Vagina (tissue), 2 donors: Measurements from ENCODE around the gene PTGDS. TPM values are rescaled to one million over a fixed set of nuclear protein-coding genes. Genes with fewer than 3 reads are reported as not detected.

Source experiments
- DNase-seq, 2 donors: peaks; one replicate each; pipeline ENCODE4 v3.0.0-alpha.2; 2017; ENCODE audit errors: extremely low spot score in 2 of 2
- H3K27ac ChIP-seq: fragments of 200-600 bp; sonication (generic); one replicate; pipeline ENCODE4 v1.5.1; 2019
- H3K27me3 ChIP-seq: fragments of 200-600 bp; sonication (generic); one replicate; pipeline ENCODE4 v1.5.1; 2019
- H3K36me3 ChIP-seq, 2 donors: fragments of 200-600 bp; sonication (generic); one replicate each; pipeline ENCODE4 v1.5.1; 2017 to 2019
- H3K4me1 ChIP-seq: fragments of 200-600 bp; sonication (generic); one replicate; pipeline ENCODE4 v1.5.1; 2019
- H3K4me3 ChIP-seq, 2 donors: fragments of 200-600 bp; sonication (generic); 1 replicate in 1 of 2; 2 replicates in 1 of 2; pipeline ENCODE4 v1.5.1; 2016 to 2019
- H3K9me3 ChIP-seq: fragments of 200-600 bp; sonication (generic); one replicate; pipeline ENCODE4 v1.5.1; 2019
- POLR2A ChIP-seq, 2 donors: fragments of 450-650 bp; IDR thresholded peaks; one replicate each; pipeline ENCODE4 v1.6.1; 2017; ENCODE audit warnings: antibody characterized with exemption in 2 of 2, mild to moderate bottlenecking in 2 of 2, moderate library complexity in 2 of 2
- POLR2AphosphoS5 ChIP-seq, 2 donors: sonication (generic); formaldehyde crosslinking; IDR thresholded peaks; one replicate each; pipeline ENCODE4 v1.9.0; 2017; ENCODE audit warnings: antibody characterized with exemption in 2 of 2, mild to moderate bottlenecking in 2 of 2, low read depth in 1 of 2; ENCODE audit not compliant: insufficient read depth in 1 of 2
- intact Hi-C: fragments of 100-400 bp; cut with DNase I; formaldehyde crosslinking; loops from one replicate; pipeline ENCODE4 v1.15.1; 2023
- total RNA-seq: library from RNA; depleted of rRNA; stranded (reverse); fragments of >200 nt; gene quantifications from one replicate; pipeline ENCODE4 v1.2.3, GENCODE V29; 2016
- TF ChIP-seq, protein P1 (sequence below), 3 experiments: fragments of 450-650 bp in 2 of 3; fragments of 200-600 bp in 1 of 3; sonication (generic) in 1 of 3; IDR thresholded peaks; one replicate each; pipeline ENCODE4 v1.5.1; 2017 to 2019; ENCODE audit warnings: antibody characterized with exemption in 3 of 3, mild to moderate bottlenecking in 2 of 3, moderate library complexity in 2 of 3

PTGDS gene
- total RNA-seq, 1 donor from 2014 or later, result 301 TPM

DNA sequence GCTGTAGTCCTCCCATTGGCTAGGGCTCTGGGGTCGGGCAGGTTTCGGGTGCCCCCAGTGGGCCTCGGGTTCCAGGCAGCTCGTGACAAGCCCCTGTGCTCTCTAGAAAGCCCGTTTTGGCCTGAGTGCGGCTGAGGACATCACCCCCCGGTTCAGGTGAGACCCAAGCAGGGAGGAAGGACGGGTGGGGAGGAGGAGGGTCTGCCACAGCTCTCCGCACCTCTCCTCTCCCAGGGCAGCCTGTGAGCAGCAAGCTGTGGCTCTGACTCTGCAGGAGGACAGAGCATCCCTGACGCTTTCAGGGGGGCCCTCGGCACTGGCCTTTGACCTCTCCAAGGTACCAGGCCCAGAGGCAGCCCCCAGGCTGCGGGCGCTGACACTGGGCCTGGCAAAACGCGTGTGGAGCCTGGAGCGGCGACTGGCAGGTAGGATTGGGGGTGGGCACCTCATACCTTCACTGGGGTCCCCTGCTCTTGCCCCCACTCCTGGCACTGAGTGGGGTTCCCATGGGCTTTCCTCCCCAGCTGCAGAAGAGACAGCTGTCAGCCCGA, 15.6 kb downstream of the PTGDS start:
- no peaks in the 10 kb centered on the region for H3K9me3 ChIP-seq
- H3K27ac ChIP-seq, result peak overlapping the region; percentile 83
- H3K36me3 ChIP-seq, result no peaks in the 10 kb centered on the region
- peaks cover 52% of the 10 kb centered on the region for H3K4me1 ChIP-seq
- intact Hi-C loops, result no loop called here
- no peaks in the 10 kb centered on the region for H3K27me3 ChIP-seq
- DNase-seq, result no peak
- TF ChIP-seq, protein P1, sequence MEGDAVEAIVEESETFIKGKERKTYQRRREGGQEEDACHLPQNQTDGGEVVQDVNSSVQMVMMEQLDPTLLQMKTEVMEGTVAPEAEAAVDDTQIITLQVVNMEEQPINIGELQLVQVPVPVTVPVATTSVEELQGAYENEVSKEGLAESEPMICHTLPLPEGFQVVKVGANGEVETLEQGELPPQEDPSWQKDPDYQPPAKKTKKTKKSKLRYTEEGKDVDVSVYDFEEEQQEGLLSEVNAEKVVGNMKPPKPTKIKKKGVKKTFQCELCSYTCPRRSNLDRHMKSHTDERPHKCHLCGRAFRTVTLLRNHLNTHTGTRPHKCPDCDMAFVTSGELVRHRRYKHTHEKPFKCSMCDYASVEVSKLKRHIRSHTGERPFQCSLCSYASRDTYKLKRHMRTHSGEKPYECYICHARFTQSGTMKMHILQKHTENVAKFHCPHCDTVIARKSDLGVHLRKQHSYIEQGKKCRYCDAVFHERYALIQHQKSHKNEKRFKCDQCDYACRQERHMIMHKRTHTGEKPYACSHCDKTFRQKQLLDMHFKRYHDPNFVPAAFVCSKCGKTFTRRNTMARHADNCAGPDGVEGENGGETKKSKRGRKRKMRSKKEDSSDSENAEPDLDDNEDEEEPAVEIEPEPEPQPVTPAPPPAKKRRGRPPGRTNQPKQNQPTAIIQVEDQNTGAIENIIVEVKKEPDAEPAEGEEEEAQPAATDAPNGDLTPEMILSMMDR (IDR thresholded peaks at IDR 0.05), result no peak
- H3K4me3 ChIP-seq, result peak overlapping the region; percentile 61 to 91

- Histone ChIP-seq H3K36me3 (no peaks in the 10 kb centered on the region), H3K27ac (no peak overlapping the region), H3K4me1 (peaks cover 52% of the 10 kb centered on the region), H3K4me3 (peak overlapping the region; percentile 22 to 32), H3K9me3 (no peaks in the 10 kb centered on the region), H3K27me3 (no peaks in the 10 kb centered on the region)
- no peak for DNase-seq
- intact Hi-C loops, result no loop called here
- TF ChIP-seq POLR2A (IDR thresholded peaks at IDR 0.05) (no peak), POLR2AphosphoS5 (IDR thresholded peaks at IDR 0.05; ENCODE audit: insufficient read depth in 1 of 2, low read depth in 1 of 2) (no peak)
- TF ChIP-seq, protein P1 (IDR thresholded peaks at IDR 0.05), result no peak
These were observed 17.0 kb downstream of the PTGDS start for GRCh38 chr9:136994180-136994887.

DNA sequence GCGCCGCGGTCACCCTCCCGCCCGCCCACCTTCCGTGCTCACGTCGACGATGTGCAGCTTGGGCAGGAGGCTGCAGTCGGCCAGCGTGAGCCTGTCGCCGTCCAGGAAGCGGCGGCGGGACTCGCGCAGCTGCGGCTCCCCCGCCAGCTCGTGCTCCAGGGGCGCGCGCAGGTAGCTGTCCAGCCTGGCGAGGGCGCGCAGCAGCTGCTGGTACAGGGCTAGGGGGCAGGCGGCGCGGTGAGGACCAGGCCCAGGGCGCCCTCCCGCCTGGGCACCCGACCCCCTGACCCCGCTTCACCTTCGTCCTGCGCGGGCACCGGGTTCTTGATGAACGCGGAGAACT, 17.6 kb downstream of the PTGDS start:
- Histone ChIP-seq H3K36me3 (no peaks in the 10 kb centered on the region), H3K4me1 (peaks cover 52% of the 10 kb centered on the region), H3K9me3 (no peaks in the 10 kb centered on the region), H3K27ac (no peak overlapping the region), H3K27me3 (no peaks in the 10 kb centered on the region), H3K4me3 (peak overlapping the region; percentile 22 to 32)
- TF ChIP-seq POLR2A (IDR thresholded peaks at IDR 0.05) (no peak), POLR2AphosphoS5 (IDR thresholded peaks at IDR 0.05; ENCODE audit: insufficient read depth in 1 of 2, low read depth in 1 of 2) (no peak)
- TF ChIP-seq, protein P1 (IDR thresholded peaks at IDR 0.05), result no peak
- intact Hi-C loops, result no loop called here
- DNase-seq, result no peak

- peak overlapping the region; percentile 22 to 32 for H3K4me3 ChIP-seq
- H3K27ac ChIP-seq, result peak overlapping the region; percentile 62
- peaks cover 52% of the 10 kb centered on the region for H3K4me1 ChIP-seq
- no peaks in the 10 kb centered on the region for H3K36me3 ChIP-seq
- no peaks in the 10 kb centered on the region for H3K9me3 ChIP-seq
- TF ChIP-seq POLR2A (IDR thresholded peaks at IDR 0.05) (no peak), POLR2AphosphoS5 (IDR thresholded peaks at IDR 0.05; ENCODE audit: insufficient read depth in 1 of 2, low read depth in 1 of 2) (no peak)
- TF ChIP-seq, protein P1 (IDR thresholded peaks at IDR 0.05), result no peak
- H3K27me3 ChIP-seq, result no peaks in the 10 kb centered on the region
- intact Hi-C loops, result no loop called here
- no peak for DNase-seq
These were observed 18.1 kb downstream of the PTGDS start for GRCh38 chr9:136995362-136995761.

GRCh38 chr9:136995772-136996311, 18.5 kb downstream of the PTGDS start:
- no peaks in the 10 kb centered on the region for H3K9me3 ChIP-seq
- no peaks in the 10 kb centered on the region for H3K27me3 ChIP-seq
- H3K4me3 ChIP-seq, result peak overlapping the region; percentile 22 to 32
- DNase-seq, result no peak
- peak overlapping the region; percentile 62 for H3K27ac ChIP-seq
- TF ChIP-seq POLR2A (IDR thresholded peaks at IDR 0.05), result no peak
- TF ChIP-seq POLR2AphosphoS5 (IDR thresholded peaks at IDR 0.05; ENCODE audit: insufficient read depth in 1 of 2, low read depth in 1 of 2), result no peak
- TF ChIP-seq, protein P1 (IDR thresholded peaks at IDR 0.05), result no peak
- intact Hi-C loops, result no loop called here
- no peaks in the 10 kb centered on the region for H3K36me3 ChIP-seq
- peaks cover 52% of the 10 kb centered on the region for H3K4me1 ChIP-seq
